Femur (tissue), 1 donor: ENCODE results near the gene NUP37.
"Not testable (repeated sequence)": the region's sequence is repeated elsewhere in the genome, so short reads cannot be mapped to it uniquely, and the experiment has no call there.

Experiments
- DNase-seq: peaks from one replicate; pipeline ENCODE4 v3.0.0-alpha.2; 2017

NUP37 gene, protein sequence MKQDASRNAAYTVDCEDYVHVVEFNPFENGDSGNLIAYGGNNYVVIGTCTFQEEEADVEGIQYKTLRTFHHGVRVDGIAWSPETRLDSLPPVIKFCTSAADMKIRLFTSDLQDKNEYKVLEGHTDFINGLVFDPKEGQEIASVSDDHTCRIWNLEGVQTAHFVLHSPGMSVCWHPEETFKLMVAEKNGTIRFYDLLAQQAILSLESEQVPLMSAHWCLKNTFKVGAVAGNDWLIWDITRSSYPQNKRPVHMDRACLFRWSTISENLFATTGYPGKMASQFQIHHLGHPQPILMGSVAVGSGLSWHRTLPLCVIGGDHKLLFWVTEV

GRCh38 chr12:102119674-102120563, at the start of gene NUP37, which contains the start of gene PARPBP:
NUP37 (minus strand) TSS chr12:102120114; CDS start chr12:102118518, 1,596 bp downstream.
PARPBP (plus strand) TSS chr12:102120183; CDS start chr12:102123889, 3,706 bp downstream.
- DNase-seq, result peak; percentile 95

- DNase-seq, result no peak
Measured at GRCh38 chr12:102167821-102168604, 48.1 kb upstream of the NUP37 start.

DNA sequence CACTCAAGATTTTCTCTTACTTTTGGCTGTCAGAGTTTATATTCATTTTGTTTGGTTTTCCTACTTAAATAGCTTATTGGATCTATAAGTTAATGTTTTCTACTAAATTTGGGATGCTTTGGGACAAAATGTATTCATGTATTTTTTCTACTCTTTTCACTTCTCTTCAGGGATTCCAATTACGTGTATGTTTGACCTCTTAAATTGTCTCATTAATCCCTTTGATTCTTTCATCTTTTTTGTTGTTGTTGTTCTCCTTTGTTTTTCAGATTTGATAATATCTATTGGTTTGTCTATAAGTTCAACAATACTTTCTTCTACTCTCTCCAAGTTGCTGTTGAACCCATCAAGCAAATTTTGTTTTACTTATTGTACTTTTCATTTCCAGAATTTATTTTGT, 43.5 kb upstream of the NUP37 start:
- no peak for DNase-seq

DNA sequence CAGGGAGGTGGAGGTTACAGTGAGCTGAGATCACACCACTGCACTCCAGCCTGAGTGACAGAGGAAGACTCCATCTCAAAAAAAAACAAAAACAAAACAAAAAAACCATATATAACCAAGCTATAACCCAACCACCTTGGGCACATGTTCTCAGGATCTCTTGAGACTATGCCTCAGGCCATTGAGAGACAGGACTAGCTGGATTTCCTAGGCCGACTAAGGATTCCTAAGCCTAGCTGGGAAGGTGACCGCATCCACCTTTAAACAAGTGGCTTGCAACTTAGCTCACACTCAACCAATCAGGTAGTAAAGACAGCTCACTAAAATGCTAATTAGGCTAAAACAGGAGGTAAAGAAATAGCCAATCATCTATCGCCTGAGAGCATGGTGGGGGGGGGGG, 35.3 kb upstream of the NUP37 start:
- DNase-seq, result not testable (repeated sequence)

DNA sequence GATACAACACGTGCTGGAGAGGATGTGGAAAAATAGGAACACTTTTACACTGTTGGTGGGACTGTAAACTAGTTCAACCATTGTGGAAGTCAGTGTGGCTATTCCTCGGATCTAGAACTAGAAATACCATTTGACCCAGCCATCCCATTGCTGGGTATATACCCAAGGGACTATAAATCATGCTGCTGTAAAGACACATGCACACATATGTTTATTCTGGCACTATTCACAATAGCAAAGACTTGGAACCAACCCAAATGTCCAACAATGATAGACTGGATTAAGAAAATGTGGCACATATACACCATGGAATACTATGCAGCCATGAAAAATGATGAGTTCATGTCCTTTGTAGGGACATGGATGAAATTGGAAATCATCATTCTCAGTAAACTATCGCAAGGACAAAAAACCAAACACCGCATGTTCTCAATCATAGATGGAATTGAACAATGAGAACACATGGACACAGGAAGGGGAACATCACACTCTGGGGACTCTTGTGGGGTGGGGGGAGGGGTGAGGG, 27.2 kb upstream of the NUP37 start:
- DNase-seq, result not testable (repeated sequence)

- DNase-seq, result no peak
Measured at GRCh38 chr12:102144221-102144620, 24.3 kb upstream of the NUP37 start.

- DNase-seq, result not testable (repeated sequence)
Measured at GRCh38 chr12:102142866-102143373, 23.0 kb upstream of the NUP37 start.

GRCh38 chr12:102137619-102138018, 17.7 kb upstream of the NUP37 start:
- DNase-seq, result not testable (repeated sequence)

DNA sequence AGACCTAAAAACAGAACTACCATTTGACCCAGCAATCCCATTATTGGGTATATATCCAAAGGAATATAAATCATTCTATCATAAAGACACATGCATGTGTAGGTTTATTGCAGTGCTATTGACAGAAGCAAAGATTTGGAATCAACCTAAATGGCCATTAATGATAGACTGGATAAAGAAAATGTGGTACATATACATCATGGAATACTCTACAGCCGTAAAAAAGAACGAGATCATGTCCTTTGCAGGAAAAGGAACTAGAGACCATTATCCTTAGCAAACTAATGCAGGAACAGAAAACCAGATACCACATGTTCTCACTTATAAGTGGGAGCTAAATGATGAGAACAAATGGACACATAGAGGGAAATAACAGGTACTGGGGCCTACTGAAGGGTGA, 11.5 kb upstream of the NUP37 start:
- not testable (repeated sequence) for DNase-seq

DNA sequence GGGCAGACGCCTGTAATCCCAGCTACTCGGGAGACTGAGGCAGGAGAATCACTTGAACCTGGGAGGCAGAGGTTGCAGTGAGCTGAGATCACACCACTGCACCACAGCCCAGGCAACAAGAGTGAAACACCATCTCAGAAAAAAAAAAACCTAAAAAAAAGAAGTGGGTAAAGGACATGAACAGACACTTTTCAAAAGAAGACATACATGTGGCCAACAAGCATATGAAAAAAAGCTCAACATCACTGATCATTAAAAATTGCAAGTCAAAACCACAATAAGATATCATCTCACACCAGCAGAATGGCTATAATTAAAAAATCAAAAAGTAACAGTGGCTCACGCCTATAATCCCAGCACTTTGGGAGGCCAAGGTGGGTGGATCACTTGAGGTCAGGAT, 10.8 kb upstream of the NUP37 start:
- DNase-seq, result not testable (repeated sequence)

DNA sequence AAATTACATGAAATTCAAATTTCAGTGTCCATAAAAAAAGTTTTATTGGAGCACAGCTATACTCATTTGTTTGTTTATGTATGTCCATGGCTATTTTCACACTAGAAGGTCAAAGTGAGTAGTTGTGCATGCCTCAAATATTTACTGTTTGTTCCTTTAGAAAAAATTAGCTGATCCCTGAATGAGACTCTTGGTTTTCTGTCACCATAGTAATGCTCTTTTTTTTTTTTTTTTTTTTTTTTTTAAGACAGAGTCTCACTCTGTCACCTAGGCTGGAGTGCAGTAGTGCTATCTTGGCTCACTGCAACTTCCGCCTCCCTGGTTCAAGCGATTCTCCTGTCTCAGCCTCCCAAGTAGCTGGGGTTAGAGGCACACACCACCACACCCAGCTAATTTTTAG, 1.4 kb upstream of the NUP37 start:
- DNase-seq, result not testable (repeated sequence)

GRCh38 chr12:102120886-102121285, 972 bp upstream of the NUP37 start:
- DNase-seq, result no peak

- DNase-seq, result no peak
Measured at GRCh38 chr12:102120564-102120873, 605 bp upstream of the NUP37 start.

DNA sequence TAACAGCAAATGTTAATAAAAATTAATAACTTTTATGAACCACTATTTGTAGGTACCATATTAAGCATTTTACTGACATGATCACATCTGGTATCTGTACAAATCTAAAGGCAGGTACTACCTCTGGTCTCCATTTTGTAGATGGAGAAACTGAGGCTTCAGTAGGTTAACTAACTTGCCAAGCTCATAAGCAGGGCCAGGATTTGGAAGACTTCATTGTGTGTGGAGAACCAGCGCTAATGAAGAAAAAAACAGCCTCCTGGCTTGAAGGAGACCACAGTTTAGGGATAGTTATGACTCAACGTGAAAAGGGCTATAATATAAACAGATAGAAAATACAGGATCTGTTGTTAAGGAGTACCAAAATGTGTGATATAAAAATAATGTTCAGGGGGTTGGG, 1.0 kb downstream of the NUP37 start:
- no peak for DNase-seq

- no peak for DNase-seq
Measured at GRCh38 chr12:102116392-102116791, 3.5 kb downstream of the NUP37 start.

DNA sequence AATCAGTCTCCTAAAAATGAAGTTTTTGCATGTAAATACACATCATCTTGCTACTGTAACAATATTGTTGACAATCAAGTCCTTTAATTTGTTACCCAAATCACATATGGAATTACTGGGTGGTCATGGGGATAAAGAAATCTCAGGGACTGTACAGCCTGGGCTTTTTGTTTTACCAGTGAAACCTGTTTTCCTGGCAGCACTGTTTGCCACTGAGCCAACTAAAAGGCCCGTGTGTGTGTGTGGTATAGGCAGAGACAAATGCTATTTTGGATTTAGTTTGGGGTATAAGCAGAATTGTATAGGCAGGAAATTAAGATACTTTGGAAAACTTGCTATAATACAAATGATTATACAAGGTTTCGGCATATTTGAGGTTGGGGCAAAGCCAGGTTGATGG, 5.7 kb downstream of the NUP37 start:
- DNase-seq, result no peak

GRCh38 chr12:102110782-102111181, 9.1 kb downstream of the NUP37 start:
- no peak for DNase-seq

DNA sequence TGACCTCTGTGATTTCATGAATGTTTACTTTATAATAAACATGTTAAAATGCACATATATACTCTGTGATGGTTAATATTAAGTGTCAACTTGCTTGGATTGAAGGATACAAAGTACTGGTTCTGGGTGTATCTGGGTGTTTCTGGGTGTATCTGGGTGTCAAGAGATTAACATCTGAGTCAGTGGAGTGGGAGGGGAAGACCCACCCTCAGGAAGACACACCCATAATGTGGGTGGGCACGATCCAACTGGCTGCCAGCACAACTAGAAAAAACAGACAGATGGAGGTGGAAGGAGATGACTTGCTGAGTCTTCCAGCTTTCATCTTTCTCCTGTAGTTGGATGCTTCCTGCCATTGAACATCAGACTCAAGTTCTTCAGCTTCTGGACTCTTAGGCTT, 11.9 kb downstream of the NUP37 start:
- DNase-seq, result no peak

- no peak for DNase-seq
Measured at GRCh38 chr12:102106905-102107304, 13.0 kb downstream of the NUP37 start.

- no peak for DNase-seq
Measured at GRCh38 chr12:102096855-102097254, 23.1 kb downstream of the NUP37 start.

- no peak for DNase-seq
Measured at GRCh38 chr12:102095677-102096263, 24.1 kb downstream of the NUP37 start.

DNA sequence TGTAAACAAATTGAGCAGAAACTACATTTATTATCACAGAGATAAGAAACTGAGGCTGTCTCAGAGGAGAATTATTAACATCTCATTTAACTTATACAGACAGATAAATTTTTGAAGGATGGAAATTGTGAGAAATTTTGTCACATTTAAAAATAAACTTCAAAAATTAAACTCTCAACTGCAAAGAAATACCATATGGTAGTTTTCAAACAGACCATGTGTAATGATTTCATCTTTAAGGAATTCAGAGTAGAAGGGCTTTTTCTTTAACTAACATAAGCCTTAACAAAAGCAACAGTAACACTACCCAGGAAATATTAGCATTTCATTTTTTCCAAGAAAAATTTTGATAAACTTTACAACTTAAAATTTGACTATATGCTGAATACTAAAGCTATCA, 26.6 kb downstream of the NUP37 start:
- DNase-seq, result no peak
